HG03565 (cell line): ENCODE results near the gene SHFL.

Source experiments
- ATAC-seq: cut with Tn5 transposase; IDR thresholded peaks from one replicate; pipeline ENCODE4 v1.9.1; 2021; ENCODE audit warnings: mild to moderate bottlenecking, moderate library complexity; ENCODE audit not compliant: unreplicated experiment

The SHFL gene

DNA sequence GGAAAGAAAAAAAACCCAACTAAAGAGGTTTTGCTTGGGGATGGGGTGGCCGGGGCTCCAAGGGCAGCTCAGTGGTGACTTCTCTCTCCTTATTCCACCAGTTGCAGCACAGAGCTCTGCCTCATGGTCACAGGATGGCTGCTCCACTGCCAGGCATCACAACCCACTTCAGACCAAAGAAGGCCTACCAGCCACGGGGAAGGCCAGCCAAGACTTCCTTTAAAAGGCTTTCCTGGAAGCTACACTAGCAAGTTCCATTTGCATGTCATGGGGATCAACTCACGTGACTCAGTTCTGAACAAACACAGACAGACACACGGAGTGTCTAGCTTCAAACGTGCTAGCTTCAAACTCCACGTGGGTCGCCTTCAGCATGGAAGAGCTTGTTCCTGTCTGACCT is 46.8 kb downstream of the SHFL start:
- no peak for ATAC-seq

DNA sequence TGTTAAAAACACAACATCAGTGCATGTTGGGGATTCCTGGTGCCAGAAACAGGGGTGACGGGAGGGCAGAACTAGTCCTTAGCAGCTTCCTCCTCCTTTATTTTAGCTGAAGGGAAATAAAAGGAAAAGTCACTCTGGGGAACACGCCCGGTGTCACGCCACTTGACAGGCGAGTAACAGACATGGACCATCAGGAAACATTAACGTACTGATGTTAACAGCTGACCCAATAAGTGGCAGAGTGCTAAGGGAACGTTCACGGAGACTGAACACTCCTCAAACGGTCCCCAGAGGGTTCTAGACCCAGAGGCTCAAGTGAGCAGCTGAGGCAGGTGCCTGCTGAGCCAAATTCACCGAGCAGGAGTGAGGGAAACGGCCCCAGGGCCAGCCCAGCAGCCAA is 47.5 kb downstream of the SHFL start:
- ATAC-seq, result no peak

- no peak for ATAC-seq
Observed at GRCh38 chr19:10134040-10134439, 47.9 kb downstream of the SHFL start.

DNA sequence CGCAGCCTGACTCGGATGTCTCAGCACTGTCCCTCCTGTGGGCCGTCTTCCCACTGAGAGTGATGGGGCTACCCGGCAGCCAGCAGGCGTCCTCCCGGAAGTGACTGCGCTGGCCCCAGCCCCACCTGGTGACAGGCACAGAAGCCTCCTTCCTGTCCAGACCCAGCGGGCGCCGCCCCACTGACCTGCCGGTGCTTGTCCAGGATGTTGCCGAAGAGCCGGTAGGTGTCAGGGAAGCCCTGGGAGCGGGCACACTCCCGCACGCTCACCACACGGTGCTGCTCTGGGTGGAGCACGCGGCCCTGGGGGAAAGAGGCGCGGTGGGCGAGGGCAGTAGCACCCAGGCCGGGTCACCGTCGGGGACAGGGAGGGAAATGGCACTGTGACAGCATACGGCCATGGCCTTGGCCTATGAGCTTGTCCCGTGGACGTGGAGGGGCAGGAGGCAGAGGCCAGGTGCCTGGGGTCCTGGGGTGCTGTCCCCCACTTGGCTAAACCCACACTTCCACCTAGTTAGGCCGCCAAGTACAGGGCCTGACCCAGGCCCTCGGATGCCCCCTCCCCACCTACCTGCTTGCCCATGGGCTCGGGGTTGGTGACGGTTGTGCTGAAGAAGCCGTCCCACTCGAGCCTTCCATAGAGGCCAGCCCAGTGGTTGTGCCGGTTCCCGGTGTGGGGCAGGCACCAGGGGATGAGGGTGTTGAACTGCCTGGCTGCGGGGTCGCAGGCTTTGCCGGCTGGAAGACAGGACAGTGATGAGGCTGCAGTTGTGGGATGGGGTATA is 49.6 kb downstream of the SHFL start:
- no peak for ATAC-seq

DNA sequence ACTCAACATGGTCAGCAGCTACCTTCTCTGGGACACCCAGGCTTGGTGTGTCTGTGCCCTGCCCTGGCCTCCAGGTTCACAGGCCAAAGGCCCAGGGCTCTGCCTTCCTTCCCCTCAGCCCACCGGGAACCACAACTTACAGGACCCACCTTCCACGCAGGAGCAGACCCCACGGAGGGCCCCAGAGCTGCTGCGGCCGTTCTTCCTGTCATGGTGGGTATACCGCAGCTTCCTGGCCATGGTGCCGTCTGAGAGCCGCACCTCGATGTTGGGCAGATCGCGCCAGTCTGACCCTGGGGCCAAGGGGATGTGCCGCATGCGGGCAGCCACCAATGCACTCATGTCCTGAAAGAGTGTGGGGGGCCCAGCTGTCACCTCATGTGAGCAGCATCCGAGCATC is 50.8 kb downstream of the SHFL start:
- no peak for ATAC-seq

GRCh38 chr19:10137751-10138682 is 51.9 kb downstream of the SHFL start:
- no peak for ATAC-seq

DNA sequence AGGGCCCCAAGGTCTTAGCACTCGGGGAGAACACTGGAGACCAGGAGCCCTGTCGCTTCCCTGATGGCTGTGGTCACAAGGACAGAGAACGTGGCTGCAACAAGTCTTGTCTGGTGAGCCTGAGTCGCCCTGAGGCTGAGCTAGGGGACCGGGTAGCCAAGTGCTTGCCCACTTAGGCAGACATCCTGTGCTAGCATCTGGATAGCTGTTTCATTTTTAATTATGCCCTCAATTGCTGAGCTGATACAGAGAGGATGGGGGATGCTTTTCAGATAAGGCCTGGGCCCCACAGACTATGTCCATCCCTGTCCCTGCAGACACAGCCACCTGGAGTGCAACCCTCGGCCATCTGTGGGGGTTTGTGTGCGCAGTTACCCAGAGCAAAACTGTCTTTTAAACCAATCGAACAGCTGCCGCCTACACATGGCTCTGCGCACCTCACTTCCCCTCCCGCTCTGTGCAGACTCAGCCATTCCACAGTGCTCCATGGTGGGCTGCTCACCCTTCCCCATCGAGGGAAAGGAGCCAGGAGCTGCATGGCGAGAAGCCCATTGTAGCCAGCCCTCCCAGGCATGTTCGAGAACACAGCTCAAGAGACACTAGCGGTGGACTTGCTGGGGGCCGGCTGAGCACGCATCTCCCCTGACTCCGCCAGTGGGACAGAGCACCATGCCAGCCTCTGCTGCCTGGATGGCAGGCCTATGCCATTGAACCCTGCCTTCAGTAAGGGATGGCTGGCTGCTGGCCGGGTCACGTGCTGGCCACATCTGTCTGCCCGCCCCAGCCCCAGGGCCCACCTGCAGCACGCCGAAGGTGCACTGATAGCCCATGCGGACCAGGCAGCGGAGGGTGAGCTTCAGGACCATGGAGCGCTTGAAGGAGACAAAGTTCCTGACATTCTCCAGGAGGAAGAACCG is 53.0 kb downstream of the SHFL start:
- ATAC-seq, result no peak

GRCh38 chr19:10139952-10140351 is 53.8 kb downstream of the SHFL start:
- ATAC-seq, result no peak

GRCh38 chr19:10141479-10141878 is 55.4 kb downstream of the SHFL start:
- ATAC-seq, result no peak

GRCh38 chr19:10141973-10142372 is 55.9 kb downstream of the SHFL start:
- no peak for ATAC-seq
